ENCODE results near the gene HPX.

HPX gene

DNA sequence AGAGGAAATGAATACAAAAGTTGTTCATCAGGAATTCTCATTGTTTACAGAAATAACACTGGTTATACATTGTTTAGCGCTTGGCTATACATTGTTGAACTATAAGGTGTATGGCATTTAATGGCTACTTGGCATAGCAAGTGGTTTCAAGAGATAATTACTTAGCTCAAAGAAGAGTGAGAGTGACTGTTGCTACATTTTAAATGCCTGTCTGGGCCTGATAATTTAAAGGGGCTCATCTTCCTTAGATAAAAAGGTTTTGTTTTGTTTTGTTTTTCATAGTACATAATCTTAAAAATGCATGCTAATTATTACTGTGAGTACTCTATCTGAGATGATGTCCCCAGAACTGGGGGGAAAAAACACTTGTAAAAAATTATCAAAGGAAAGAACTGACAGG lies 52.0 kb downstream of the HPX start:
- DNase-seq, result no peak

DNA sequence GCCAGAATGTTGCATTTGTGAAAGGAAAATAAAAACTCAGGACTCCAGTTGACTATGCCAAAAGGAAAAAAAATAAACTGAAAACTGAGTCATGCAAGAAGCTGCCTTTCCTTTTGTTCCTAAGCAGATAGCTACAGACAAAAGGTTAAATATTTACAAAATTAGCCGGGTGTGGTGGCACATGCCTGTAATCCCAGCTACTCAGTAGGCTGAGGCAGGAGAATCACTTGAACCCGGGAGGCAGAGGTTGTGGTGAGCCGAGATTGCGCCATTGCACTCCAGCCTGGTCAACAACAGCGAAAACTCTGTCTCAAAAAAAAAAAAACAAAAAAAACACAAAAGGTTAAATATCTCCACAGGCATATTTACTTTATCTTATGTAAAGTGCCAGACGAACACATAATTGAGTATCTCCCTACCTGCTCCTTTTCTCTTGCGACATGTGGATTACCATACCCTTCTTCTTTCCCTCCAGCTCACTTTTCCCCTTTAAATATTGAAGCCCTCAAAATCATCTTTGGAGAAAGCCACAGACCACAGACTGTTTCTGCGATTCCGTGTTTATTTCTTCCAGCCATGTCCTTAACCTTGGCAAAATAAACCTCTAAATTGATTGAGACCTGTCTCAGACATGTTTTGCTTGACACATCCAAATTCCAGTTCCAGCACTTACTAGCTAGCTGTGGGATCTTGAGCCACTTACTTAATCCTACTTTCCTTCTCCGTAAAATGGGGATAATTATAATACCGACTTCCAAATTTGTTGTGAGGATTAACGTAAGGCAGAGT lies 52.8 kb downstream of the HPX start:
- no peak for DNase-seq

DNA sequence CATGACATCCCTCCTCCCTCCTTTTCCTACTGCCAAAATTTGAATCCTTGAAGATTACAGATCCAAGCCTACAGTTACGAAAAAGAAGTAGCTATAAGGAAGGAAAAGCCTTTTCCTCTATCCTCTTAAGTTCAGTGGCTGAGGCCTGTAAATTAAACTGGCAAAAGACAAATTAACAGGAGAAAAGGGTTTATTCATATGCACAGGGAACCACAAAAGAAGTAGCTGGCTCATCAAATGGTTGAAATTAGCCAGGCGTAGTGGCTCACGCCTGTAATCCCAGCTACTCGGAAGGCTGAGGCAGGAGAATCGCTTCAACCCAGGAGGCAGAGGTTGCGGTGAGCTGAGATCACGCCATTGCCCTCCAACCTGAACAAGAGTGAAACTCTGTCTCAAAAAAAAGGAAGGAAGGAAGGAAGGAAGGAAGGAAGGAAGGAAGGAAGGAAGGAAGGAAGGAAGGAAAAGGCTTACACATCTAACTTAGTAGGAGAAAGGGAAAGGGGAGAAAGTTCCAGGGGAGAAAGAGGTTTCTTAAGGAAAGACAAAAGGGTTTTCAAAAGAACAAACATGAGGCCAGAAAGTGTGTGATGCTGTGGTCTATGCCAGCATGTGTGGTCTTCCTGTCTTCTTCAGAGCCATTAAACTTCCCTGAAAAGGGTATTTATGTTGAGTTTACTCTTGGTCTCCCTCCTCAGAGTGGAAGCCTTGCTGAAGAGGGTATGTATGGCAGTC lies 55.6 kb downstream of the HPX start:
- DNase-seq, result no peak

All from cerebellar nuclear complex (tissue), 1 donor.